ENCODE measurements around the gene AP3S2.

DNA sequence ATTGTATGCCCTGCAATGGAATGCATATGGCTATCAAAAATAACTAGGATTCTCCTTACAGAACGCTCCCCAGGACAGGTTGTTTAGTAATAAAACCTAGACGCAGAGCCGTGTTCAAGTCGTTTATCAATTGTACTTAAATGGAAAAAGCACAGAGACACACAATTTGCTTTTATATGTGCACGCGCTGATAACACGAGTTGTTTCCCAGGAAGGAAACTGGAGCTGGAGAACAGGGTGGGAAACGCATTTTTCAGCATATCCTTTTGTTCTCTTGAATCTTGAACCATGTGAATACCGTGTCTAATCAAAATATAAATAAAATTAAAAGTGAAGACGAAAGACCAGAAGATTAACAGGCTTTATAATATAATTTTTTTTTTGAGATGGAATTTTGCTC lies 75.5 kb downstream of the AP3S2 start:
- TF ChIP-seq RAD21 (IDR thresholded peaks at IDR 0.05) (no peak), HNF4G (IDR thresholded peaks at IDR 0.05) (no peak)
